GM18517 (cell line): ENCODE results near the gene MAP3K5.
A peak's percentile ranks its signal among the peaks of the same experiment; 100 is the strongest.
"Not testable (repeated sequence)": the region's sequence is repeated elsewhere in the genome, so short reads cannot be mapped to it uniquely, and the experiment has no call there.

Source experiments
- ATAC-seq: cut with Tn5 transposase; IDR thresholded peaks from one replicate; pipeline ENCODE4 v1.9.1; 2021; ENCODE audit warnings: mild to moderate bottlenecking, moderate library complexity; ENCODE audit not compliant: unreplicated experiment

MAP3K5 gene, protein sequence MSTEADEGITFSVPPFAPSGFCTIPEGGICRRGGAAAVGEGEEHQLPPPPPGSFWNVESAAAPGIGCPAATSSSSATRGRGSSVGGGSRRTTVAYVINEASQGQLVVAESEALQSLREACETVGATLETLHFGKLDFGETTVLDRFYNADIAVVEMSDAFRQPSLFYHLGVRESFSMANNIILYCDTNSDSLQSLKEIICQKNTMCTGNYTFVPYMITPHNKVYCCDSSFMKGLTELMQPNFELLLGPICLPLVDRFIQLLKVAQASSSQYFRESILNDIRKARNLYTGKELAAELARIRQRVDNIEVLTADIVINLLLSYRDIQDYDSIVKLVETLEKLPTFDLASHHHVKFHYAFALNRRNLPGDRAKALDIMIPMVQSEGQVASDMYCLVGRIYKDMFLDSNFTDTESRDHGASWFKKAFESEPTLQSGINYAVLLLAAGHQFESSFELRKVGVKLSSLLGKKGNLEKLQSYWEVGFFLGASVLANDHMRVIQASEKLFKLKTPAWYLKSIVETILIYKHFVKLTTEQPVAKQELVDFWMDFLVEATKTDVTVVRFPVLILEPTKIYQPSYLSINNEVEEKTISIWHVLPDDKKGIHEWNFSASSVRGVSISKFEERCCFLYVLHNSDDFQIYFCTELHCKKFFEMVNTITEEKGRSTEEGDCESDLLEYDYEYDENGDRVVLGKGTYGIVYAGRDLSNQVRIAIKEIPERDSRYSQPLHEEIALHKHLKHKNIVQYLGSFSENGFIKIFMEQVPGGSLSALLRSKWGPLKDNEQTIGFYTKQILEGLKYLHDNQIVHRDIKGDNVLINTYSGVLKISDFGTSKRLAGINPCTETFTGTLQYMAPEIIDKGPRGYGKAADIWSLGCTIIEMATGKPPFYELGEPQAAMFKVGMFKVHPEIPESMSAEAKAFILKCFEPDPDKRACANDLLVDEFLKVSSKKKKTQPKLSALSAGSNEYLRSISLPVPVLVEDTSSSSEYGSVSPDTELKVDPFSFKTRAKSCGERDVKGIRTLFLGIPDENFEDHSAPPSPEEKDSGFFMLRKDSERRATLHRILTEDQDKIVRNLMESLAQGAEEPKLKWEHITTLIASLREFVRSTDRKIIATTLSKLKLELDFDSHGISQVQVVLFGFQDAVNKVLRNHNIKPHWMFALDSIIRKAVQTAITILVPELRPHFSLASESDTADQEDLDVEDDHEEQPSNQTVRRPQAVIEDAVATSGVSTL (N-terminal part only)

DNA sequence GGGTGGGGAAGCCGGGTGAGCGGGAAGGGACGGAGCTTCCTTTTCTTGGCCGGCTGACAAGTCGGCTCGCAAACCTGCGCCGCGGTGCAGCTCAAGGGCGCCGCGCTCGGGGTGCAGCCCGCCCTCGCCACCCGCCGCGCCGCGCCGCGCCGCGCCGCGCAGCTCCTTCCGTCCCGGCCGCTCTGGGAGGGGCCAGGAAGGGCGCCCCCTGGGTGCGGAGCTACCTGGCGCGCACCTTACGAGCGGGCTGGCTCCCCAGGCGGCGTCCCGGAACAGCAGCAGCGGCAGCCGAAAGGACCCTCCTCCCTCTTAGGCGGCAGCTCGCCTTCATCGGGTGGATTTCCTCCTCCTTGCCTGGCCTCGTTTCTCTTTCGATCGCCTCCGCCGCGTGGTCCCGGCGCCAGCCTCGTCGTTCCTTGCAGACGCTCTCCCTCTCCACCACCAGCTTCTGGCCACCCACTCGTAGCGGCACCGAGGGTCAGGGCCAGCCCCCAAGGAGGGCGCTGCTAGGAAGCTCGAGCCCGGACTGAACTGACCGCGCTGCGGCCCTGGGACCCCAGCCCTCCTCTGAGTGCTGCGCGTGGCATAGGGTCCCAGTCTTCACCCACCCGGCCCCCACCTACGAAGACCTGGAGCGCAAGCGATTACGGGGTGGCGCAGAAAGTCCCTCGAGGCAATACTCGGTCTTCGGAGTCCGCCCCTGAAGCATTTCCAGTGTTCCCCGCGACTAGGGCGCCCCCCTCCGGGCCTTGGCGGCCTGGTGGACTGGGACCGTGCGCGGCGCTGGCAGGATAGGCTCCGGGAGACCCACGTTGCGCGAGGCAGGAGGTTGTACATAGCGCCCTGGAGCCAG lies at the start of gene MAP3K5:
Gene MAP3K5 (minus strand): TSS at position 68 of the 853 bp plus-strand sequence. CDS start 320 bp downstream, outside the sequence.
- peak; percentile 49 for ATAC-seq

DNA sequence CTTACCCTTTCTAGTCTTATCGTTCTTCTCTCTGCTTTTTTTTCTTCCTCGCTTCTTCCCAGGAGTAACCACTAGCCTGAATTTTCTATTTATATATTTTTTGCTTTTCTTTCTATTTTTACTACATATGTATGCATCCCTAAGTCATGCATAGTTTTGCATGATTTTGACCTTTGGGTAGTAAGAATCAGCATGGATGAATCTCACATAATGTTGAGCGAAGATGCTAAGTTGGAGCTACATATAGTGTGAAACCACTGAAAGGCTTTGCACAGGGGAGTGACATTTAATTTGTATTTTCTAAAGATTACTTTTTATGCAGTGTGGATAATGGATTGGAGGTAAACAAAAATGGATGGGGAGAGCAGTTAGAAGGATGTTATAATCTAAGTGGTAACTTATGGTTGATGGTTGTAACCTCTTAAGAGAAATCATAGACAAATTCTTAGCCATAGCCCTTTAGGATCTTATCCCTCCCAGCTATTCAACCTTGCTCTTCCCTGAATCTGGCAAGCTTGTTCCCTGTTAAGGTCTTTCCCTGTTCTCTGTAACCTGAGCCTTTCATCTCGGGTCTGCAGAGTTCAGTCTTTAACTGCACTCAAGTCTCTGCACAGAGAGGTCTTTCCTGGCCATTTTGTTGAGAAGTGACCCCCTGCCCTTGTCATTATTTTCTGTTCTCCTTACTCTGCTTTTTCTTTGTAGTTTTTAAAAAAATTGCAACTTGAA lies 48.2 kb upstream of the MAP3K5 start:
- no peak for ATAC-seq

DNA sequence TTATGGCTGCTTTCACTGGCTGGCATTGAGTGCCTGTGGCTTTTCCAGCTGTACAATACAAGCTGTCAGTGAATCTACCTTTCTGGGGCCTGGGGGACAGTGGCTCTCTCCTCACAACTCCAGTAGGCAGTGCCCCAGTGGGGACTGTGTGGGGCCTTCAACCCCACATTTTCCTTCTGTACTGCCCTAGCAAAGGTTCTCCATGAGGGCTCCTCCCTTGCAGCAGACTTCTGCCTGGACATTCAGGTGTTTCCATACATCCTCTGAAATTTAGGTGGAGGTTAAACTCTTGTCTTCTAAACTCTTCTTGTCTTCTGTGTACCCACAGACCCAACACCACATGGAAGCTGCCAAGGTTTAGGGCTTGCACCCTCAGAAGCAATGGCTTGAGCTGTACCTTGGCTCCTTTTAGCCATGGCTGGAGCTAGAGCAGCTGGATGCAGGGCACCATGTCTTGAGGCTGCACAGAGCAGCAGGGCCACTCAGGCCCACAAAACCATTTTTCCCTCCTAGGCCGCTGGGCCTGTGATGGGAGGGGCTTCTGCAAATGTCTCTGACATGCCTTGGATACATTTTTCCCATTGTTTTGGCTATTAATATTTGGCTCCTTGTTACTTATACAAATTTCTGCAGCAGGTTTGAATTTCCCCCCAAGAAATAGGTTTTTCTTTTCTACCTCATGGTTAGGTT lies 39.7 kb upstream of the MAP3K5 start:
- no peak for ATAC-seq

DNA sequence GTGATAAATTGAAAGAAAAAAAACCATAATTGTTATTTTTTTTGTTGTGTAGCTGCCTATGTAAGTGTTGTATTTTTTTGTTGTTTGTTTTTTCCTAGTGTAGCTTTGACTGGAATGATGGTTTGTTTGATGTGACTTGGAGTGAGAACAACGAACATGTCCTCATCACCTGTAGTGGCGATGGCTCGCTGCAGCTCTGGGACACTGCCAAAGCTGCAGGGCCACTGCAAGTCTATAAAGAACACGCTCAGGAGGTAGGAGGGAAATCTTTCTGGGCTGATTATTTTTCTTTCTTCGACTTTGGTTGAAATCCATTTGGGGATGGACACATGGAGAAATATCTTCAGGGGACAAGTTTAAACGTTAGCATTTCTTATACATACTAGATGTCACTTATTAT lies 33.9 kb upstream of the MAP3K5 start:
- no peak for ATAC-seq

DNA sequence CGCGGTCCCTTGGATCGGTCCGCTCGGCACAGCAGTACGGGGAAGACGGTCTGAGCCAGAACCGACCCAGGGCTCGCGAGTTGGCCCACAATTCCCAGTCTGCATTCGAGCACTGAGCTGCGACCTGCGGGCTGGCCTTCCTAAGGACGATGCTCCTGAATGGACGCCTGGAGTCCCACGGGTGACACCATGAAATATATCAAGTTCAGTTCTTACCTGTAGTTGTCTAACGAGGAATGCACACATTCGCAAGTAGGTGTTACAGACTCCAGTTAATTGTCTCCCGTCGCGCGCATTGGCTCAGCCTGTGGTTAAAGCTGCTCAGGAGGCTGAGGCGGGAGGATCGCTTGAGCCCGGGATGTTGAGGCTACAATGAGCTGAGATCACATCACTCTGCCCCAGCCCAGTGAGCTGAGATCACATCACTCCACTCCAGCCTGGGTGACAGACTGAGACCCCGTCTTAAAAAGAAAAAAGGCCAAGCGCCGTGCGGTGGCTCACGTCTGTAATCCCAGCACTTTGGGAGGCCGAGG lies 30.9 kb upstream of the MAP3K5 start:
- no peak for ATAC-seq

DNA sequence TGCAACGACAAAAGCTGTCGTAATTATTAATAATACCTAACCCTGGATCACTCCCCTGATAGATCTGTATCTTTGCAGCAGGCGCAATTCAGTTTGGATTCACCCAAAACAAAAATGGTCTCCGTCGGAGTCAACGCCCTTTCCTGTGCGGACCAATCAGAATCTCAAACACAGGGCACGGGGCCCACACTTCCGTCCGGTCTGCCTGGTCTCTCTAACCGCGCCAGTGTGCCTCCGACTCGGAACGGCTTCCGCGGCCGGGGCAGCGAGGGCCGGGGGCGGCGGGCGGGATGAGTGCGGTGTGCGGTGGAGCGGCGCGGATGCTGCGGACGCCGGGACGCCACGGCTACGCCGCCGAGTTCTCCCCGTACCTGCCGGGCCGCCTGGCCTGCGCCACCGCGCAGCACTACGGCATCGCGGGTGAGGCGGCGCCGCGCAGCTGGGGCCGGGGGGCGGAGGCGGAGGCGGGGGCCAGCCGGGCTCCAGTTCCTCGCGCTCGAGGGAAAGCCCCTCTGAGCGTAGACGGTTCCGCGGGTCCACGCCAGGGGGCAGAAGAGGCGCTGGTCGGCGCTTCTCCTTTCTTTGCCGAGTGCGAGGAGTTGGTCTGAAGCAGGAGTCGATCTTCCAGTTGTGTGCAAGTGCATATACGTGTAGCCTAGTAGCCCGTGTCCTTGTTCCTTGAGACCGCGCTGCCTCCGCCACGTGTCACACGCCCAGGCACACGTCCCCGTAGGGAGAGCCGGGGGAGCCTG lies 30.3 kb upstream of the MAP3K5 start, which contains the start of gene PEX7:
Gene PEX7 (plus strand): TSS at position 217 of the 752 bp plus-strand sequence. CDS start 74 bp downstream, at position 291.
- ATAC-seq = peak; percentile 97

DNA sequence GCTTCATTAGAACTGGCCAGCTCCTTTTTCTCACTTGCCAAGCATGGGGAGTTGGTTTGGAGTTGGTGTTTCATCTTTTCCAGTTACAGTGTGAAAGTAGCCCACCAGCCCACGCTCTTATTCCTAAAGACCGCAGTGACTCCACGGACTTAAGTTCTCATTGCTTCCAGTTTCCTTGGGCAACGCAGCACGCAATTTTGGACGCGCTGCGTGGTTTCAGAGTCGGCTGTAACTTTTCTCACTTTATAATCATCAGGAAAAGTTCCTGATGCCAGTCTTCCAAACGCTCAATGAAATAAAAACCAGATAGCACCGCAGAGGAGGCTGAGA lies 29.7 kb upstream of the MAP3K5 start:
- peak; percentile 6 for ATAC-seq

DNA sequence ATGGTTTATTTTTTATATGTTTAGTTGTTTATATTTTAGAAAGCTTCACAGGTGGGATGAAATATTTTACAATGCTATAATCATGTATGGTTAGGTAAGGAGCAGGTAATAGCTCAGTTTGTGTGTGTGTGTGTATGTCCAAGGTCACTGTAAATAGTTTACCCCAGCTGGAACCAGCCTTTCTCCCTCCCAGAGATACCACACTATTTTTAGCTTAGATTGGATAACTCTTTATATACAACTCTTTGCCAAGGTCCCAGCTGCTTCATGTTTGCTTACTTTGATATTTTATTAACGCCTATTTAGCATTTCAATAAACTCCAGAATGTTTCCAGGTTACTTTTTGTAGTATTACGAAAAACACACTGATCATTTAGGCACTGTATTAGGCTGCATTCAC lies 28.3 kb upstream of the MAP3K5 start:
- no peak for ATAC-seq

DNA sequence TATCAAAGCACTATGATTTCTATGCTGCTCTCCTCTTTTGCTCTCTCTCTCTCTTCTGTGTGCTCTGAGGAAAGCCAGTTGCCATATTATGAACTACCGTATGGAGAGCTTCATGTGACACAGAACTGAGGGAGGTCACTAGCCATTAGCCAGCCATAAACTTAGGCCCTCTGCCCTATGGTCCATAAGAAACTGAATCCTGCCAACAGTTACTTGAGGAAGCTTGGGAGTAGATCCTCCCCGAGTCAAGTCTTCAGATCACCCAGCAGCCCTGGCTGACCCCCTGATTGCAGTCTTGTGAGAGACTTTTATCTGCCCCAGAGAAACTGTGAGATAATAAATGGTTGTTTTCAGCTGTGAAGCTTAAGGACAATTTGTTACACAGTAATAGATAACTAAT lies 24.4 kb upstream of the MAP3K5 start:
- no peak for ATAC-seq

- not testable (repeated sequence) for ATAC-seq
These were observed 23.3 kb upstream of the MAP3K5 start for GRCh38 chr6:136815608-136816007.

GRCh38 chr6:136812174-136812573 lies 19.9 kb upstream of the MAP3K5 start:
- ATAC-seq = no peak

DNA sequence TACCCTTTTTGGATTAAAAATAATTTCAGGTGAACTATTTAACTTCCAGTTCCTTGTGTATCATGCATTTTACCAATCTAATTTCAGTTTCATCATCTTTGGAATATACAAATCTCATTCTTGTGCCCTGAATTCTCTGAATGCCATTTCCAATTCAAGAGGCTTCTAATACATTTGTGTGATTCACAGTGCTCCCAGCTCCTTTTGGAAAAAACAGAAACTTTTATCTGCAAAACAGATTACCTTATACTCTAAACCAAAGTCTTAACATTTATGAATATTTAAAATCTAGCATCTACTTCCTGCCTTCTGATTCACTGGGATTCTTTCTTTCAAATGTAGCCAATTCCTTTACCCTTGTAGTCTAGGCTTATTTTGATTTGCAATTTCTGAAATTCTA lies 19.0 kb upstream of the MAP3K5 start:
- ATAC-seq = no peak

DNA sequence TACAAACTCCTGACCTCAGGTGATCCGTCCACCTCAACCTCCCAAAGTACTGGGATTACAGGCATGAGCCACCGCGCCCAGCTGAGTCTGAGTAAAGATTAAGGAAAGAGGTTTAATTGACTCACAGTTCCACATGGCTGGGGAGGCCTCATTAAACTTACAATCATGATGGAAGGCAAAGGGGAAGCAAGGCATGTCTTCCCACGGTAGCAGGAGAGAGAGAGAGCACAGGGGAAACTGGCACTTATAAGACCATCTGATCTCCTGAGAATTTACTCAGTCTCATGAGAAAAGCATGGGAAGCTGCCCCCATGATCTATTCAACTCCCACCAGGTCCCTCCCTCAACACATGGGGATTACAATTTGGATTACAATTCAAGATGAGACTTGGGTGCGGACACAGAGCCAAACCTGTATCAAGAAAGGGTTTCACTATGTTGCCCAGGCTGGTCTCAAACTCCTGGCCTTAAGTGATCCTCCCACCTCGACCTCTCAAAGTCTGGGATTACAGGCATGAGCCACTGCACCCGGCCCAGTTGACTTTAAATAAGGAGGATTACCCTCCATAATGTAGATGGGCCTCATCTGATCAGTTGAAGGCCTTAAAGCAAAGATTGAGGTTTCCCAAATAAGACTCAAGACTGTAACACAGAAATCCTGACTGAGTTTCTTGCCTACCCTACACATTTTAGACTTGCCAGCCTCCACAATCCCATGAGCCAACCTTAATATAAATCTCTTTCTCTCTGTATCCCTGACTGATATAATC lies 17.0 kb upstream of the MAP3K5 start:
- ATAC-seq = no peak

GRCh38 chr6:136803608-136804007 lies 11.3 kb upstream of the MAP3K5 start:
- ATAC-seq = no peak

GRCh38 chr6:136801581-136801980 lies 9.3 kb upstream of the MAP3K5 start:
- ATAC-seq = no peak

GRCh38 chr6:136798044-136798443 lies 5.8 kb upstream of the MAP3K5 start:
- no peak for ATAC-seq

DNA sequence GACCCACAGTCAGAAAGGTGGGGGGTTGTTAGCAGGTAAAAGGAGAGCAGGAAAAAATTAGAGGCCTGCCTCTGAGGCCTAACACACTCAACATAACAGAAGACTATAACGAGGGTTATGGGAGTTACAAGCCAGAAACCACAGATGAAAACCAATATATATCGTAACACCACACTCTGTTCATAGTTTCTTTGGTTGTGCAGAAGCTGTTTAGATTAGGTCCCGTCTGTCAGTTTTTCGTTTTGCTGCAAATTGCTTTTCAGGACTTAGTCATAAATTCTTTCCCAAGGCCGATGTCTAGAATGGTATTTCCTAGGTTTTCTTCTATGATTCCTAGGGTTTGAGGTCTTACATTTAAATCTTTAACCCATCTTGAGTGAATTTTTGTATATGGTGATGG lies 3.7 kb upstream of the MAP3K5 start:
- no peak for ATAC-seq
